K562 (cell line): ENCODE measurements around the gene PPP1R12C. TPM values are rescaled to one million over a fixed set of nuclear protein-coding genes. Genes with fewer than 3 reads are reported as not detected.

Experiments
- ATF3 ChIP-seq, 2 experiments: fragments of 450-650 bp in 1 of 2; sonication (generic) in 1 of 2; formaldehyde crosslinking in 1 of 2; IDR thresholded peaks in 1 of 2; conservative IDR thresholded peaks in 1 of 2; 2 replicates each; pipeline versions ENCODE4 v1.6.1 to v1.8.1; 2016 to 2023; ENCODE audit warnings: mild to moderate bottlenecking in 2 of 2, moderate library complexity in 2 of 2, inconsistent platforms in 1 of 2, missing genetic modification reagents in 1 of 2
- CTBP1 ChIP-seq: fragments of 450-650 bp; IDR thresholded peaks from 2 replicates; pipeline ENCODE4 v1.6.1; 2016; ENCODE audit warnings: borderline replicate concordance
- DEAF1 ChIP-seq: fragments of 450-650 bp; formaldehyde crosslinking; IDR thresholded peaks from 2 replicates; pipeline ENCODE4 v1.4.0; 2020; ENCODE audit warnings: mild to moderate bottlenecking, moderate library complexity
- E2F3 ChIP-seq: fragments of 250-450 bp; sonication (Bioruptor Pico); IDR thresholded peaks from 2 replicates; pipeline ENCODE4 v1.4.0; 2020; ENCODE audit warnings: mild to moderate bottlenecking
- HNRNPH1 ChIP-seq: fragments of 200-400 bp; formaldehyde crosslinking; optimal IDR thresholded peaks from 2 replicates; pipeline ENCODE3; 2017; ENCODE audit warnings: low read depth, mild to moderate bottlenecking, low read length, moderate library complexity
- HNRNPL ChIP-seq: fragments of 200-400 bp; formaldehyde crosslinking; IDR thresholded peaks from 2 replicates; pipeline ENCODE4 v1.6.1; 2017; ENCODE audit warnings: low read depth, mild to moderate bottlenecking, low read length
- MEIS2 ChIP-seq: fragments of 450-650 bp; IDR thresholded peaks from 2 replicates; pipeline ENCODE4 v1.6.1; 2014; ENCODE audit warnings: mild to moderate bottlenecking; ENCODE audit not compliant: partially characterized antibody
- MYBL2 ChIP-seq, 2 experiments: fragments of 450-650 bp in 1 of 2; sonication (generic) in 1 of 2; formaldehyde crosslinking in 1 of 2; IDR thresholded peaks; 2 replicates each; pipeline versions ENCODE4 v1.6.1 to v1.8.1; 2017 to 2022; ENCODE audit warnings: borderline replicate concordance in 1 of 2, inconsistent platforms in 1 of 2, low read depth in 1 of 2, mild to moderate bottlenecking in 1 of 2, missing genetic modification reagents in 1 of 2, moderate library complexity in 1 of 2
- NR1H2 ChIP-seq: sonication (generic); formaldehyde crosslinking; IDR thresholded peaks from 2 replicates; pipeline ENCODE4 v1.4.0; 2020; ENCODE audit warnings: mild to moderate bottlenecking, missing genetic modification reagents
- POLR2G ChIP-seq: fragments of 200-400 bp; formaldehyde crosslinking; IDR thresholded peaks from 2 replicates; pipeline ENCODE4 v1.6.1; 2017; ENCODE audit warnings: low read depth, mild to moderate bottlenecking, antibody characterized with exemption, low read length, moderate library complexity
- PRDM10 ChIP-seq: fragments of 450-650 bp; IDR thresholded peaks from 2 replicates; pipeline ENCODE4 v1.6.1; 2018; ENCODE audit not compliant: partially characterized antibody
- RBM34 ChIP-seq: fragments of 200-400 bp; formaldehyde crosslinking; IDR thresholded peaks from 2 replicates; pipeline ENCODE4 v1.6.1; 2018; ENCODE audit warnings: low read length, borderline replicate concordance; ENCODE audit not compliant: insufficient read depth
- SAFB ChIP-seq: fragments of 200-400 bp; formaldehyde crosslinking; IDR thresholded peaks from 2 replicates; pipeline ENCODE4 v1.6.1; 2017; ENCODE audit warnings: low read depth, low read length, borderline replicate concordance
- SETDB1 ChIP-seq: IDR thresholded peaks from one replicate; pipeline ENCODE4 v1.6.1; 2012; ENCODE audit warnings: low read length, control low read depth, inconsistent platforms
- SMARCA4 ChIP-seq: fragments of 450-650 bp; IDR thresholded peaks from 2 replicates; pipeline ENCODE4 v1.6.1; 2016
- VEZF1 ChIP-seq: fragments of 200-800 bp; sonication (Bioruptor generic); IDR thresholded peaks from 2 replicates; pipeline ENCODE4 v1.6.1; 2017; ENCODE audit warnings: missing genetic modification characterization, missing compliant biosample characterization
- ZBTB17 ChIP-seq: fragments of 450-650 bp; formaldehyde crosslinking; IDR thresholded peaks from 2 replicates; pipeline ENCODE4 v1.4.0; 2020; ENCODE audit warnings: mild to moderate bottlenecking
- ZBTB7A ChIP-seq: IDR thresholded peaks from 2 replicates; pipeline ENCODE4 v1.6.1; 2011; ENCODE audit warnings: low read depth, mild to moderate bottlenecking, low read length, moderate library complexity, borderline replicate concordance; ENCODE audit not compliant: control insufficient read depth
- ZZZ3 ChIP-seq: fragments of 450-650 bp; IDR thresholded peaks from 2 replicates; pipeline ENCODE4 v1.6.1; 2016; ENCODE audit warnings: antibody characterized with exemption, mild to moderate bottlenecking, moderate library complexity
- polyA plus RNA-seq, 8 experiments: library from polyadenylated mRNA; depleted of rRNA in 4 of 8; stranded (reverse) in 5 of 8; unstranded in 3 of 8; fragments of >200 nt; fragmentation: Nextera tagmentation in 2 of 8; fragmentation: Illumina TruSeq in 1 of 8; extraction: Ambion mirVana in 2 of 8; extraction: Trizol in 1 of 8; gene quantifications; 2 replicates each; pipeline versions ENCODE4 v1.2.1 to v1.2.3, GENCODE V29; 2011 to 2014; ENCODE audit warnings: inconsistent platforms in 1 of 8, missing spikeins in 1 of 8
- total RNA-seq, 7 experiments: library from RNA; depleted of rRNA in 6 of 7; stranded (reverse); fragments of >200 nt in 6 of 7; fragmentation: Illumina TruSeq in 2 of 7; extraction: Trizol in 2 of 7; gene quantifications; 2 replicates each; pipeline versions ENCODE4 v1.2.1 to v1.2.3, GENCODE V29; 2011 to 2021; ENCODE audit warnings: low replicate concordance in 1 of 7

PPP1R12C gene
- total and polyA plus RNA-seq, 9 of the 15 experiments (the other 6 are each of a cell fraction or from before 2014, with no cell fraction given): 1.8 to 136 (median 33.7) TPM

- TF ChIP-seq VEZF1 (CRISPR knock-in tag) (peak; percentile 65), NR1H2 (CRISPR knock-in tag) (no peak), RBM34 (no peak), SAFB (no peak), SMARCA4 (no peak), ZBTB17 (CRISPR knock-in tag) (no peak), E2F3 (CRISPR knock-in tag) (no peak), HNRNPH1 (no peak), SETDB1 (no peak), DEAF1 (CRISPR knock-in tag) (no peak), MYBL2 (IDR thresholded peaks at IDR 0.05; ENCODE audit: low read depth) (no peak), MYBL2 (CRISPR knock-in tag; IDR thresholded peaks at IDR 0.05; ENCODE audit: borderline replicate concordance) (no peak), ZBTB7A (0 out of 2 replicates have a peak, but pooled peaks have one; percentile 5), PRDM10 (peak; percentile 43), CTBP1 (no peak), HNRNPL (no peak), ATF3 (IDR thresholded peaks at IDR 0.05) (peak; percentile 51; the same call in 1 of the 2 replicates), ATF3 (CRISPR knock-in tag; conservative IDR thresholded peaks at IDR 0.05) (no peak), ZZZ3 (no peak), MEIS2 (peak; percentile 53), POLR2G (0 out of 2 replicates have a peak, but pooled peaks have one; percentile 2)
These were observed 46.3 kb downstream of the PPP1R12C start (continued) for GRCh38 chr19:55071129-55071502.
